ENCODE results near the gene RHBDD1. TPM values are rescaled to one million over a fixed set of nuclear protein-coding genes. Genes with fewer than 3 reads are reported as not detected.

The RHBDD1 gene
- total and polyA plus RNA-seq, 11 donors: 4.7 to 44.5 (median 32.6) TPM

DNA sequence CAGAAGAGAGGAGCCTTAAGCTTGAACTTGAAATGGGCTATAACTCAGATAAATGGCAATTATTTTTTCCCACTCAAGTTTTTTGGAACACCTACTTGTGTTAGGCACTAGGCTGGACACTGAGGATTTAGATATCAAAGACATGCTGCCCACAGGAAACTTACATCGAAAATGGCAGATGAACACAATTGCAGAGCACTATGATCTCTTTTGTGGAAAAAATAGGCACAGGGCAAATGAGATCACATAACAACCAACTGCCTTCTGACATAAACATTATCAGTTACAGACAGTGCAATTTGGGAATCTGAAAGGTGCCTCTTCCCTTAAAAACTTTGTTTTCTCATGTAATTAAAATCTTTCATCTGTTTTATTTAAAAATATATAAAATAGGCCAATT lies 32.4 kb upstream of the RHBDD1 start:
- intact Hi-C loops (cut with DNase I): loop anchor here (2.0 to 10.0 kb wide), 19 partner anchors 34 to 1136 kb away; partner anchors contain the start of gene RHBDD1 (in 1 of the 10)
- Histone ChIP-seq H3K4me3 (no peak overlapping the region), H3K36me3 (no peaks in the 10 kb centered on the region), H3K4me1 (peaks cover 0 to 24% (median 14%) of the 10 kb centered on the region in 12 donors), H3K9me3 (no peaks in the 10 kb centered on the region), H3K27ac (no peak overlapping the region), H3K27me3 (peaks cover 0 to 31% (median 0%) of the 10 kb centered on the region in 9 donors)
- WGBS, 4 donors: 61 to 67% (median 64%) methylated on average over 1 of the region's 1 CpG
- TF ChIP-seq POLR2A (IDR thresholded peaks at IDR 0.05): no peak
- TF ChIP-seq, protein P1, sequence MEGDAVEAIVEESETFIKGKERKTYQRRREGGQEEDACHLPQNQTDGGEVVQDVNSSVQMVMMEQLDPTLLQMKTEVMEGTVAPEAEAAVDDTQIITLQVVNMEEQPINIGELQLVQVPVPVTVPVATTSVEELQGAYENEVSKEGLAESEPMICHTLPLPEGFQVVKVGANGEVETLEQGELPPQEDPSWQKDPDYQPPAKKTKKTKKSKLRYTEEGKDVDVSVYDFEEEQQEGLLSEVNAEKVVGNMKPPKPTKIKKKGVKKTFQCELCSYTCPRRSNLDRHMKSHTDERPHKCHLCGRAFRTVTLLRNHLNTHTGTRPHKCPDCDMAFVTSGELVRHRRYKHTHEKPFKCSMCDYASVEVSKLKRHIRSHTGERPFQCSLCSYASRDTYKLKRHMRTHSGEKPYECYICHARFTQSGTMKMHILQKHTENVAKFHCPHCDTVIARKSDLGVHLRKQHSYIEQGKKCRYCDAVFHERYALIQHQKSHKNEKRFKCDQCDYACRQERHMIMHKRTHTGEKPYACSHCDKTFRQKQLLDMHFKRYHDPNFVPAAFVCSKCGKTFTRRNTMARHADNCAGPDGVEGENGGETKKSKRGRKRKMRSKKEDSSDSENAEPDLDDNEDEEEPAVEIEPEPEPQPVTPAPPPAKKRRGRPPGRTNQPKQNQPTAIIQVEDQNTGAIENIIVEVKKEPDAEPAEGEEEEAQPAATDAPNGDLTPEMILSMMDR (IDR thresholded peaks at IDR 0.05): no peak
- no peak for ATAC-seq
- DNase-seq: no peak

DNA sequence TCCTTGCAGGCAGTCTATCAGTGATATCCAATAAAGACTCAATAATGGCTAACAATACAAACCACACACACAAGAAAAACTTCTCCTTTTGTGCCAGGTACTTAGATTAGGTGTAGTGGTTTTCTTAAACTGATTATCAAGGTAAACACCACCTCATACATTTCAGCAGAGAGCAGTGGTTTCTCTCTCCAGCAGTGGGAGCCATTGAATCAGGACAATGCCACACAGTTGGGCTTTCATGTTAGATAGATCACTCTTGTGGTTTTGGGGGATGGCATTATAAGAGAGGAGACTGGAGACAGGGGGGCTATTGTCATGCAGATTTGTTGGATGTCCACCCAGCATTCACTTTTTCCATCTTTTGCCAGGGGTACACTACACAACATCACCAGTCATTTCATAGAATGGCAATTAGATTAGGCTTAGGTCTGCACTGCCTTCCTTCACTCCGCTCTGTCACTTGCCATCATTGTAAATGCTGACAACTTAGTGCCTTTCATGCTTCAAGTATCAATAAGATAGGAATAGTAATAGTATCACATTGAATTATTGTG lies 22.6 kb upstream of the RHBDD1 start:
- H3K27ac ChIP-seq: no peak overlapping the region
- 89 to 100% (median 91%) methylated on average over 1 of the region's 1 CpG for WGBS, 4 donors
- DNase-seq (no peak), ATAC-seq (no peak)
- H3K27me3 ChIP-seq: peaks cover 0 to 3% (median 0%) of the 10 kb centered on the region in 9 donors
- intact Hi-C loops (cut with DNase I): loop anchor here in 2 of 10 donors (5.0 to 10.0 kb wide), 2 partner anchors 169 to 292 kb away; no protein-coding TSS in a partner anchor
- H3K4me1 ChIP-seq: no peaks in the 10 kb centered on the region
- TF ChIP-seq POLR2A (IDR thresholded peaks at IDR 0.05): no peak
- TF ChIP-seq, protein P1 (IDR thresholded peaks at IDR 0.05): peak in 3 of 12 donors; percentile 13 to 21 (median 20)
- H3K4me3 ChIP-seq: no peak overlapping the region
- no peaks in the 10 kb centered on the region for H3K36me3 ChIP-seq
- no peaks in the 10 kb centered on the region for H3K9me3 ChIP-seq

DNA sequence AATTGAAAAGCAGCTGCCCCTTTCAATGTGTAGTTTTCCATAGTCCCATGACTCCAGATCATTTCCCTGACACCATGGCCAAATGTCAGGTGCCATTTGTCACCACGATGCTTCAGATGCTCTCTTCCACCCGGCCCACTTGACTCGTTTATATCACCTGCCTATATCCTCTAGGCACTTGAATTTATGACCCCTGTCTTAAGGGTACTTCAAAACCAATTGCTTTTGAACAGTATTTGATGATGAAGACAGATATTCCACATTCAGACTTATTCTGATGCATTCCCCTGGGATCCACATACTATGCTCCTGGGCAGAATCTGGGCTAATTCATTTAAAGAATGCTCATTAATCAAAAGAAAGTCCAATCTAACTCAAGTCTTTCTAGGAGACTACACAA lies 16.9 kb upstream of the RHBDD1 start:
- Histone ChIP-seq H3K4me1 (no peaks in the 10 kb centered on the region), H3K9me3 (peaks cover 0 to 7% (median 0%) of the 10 kb centered on the region in 12 donors), H3K4me3 (no peak overlapping the region), H3K27ac (no peak overlapping the region), H3K27me3 (no peaks in the 10 kb centered on the region), H3K36me3 (no peaks in the 10 kb centered on the region)
- 59 to 77% (median 75%) methylated on average over 3 of the region's 3 CpGs for WGBS, 4 donors
- ATAC-seq: no peak
- TF ChIP-seq, protein P1 (IDR thresholded peaks at IDR 0.05): no peak
- no peak for TF ChIP-seq POLR2A (IDR thresholded peaks at IDR 0.05)
- intact Hi-C loops (cut with DNase I): loop anchor here in 1 of 10 donors (10.0 kb wide), 1 partner anchor 286 kb away; no protein-coding TSS in a partner anchor
- DNase-seq: no peak

DNA sequence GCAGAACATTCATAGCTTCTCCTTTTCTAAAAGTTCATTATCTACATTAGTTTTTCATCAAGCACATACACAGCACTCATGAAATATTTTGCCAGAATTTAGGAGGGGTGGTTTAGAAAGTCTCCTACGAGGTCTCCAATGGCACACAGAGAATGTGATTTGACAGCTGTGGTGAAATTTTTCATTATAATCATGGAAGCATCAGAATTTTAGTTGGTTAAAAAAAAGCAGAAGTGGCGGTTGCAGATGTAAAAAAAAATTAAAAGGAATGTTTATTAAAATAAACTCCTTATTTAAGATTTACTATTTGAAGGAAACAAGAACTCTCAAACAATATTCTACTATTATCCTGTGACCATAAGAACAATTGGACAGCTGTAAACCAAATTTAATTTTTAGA lies 10.8 kb upstream of the RHBDD1 start:
- TF ChIP-seq, protein P1 (IDR thresholded peaks at IDR 0.05): no peak
- TF ChIP-seq POLR2A (IDR thresholded peaks at IDR 0.05): no peak

More for the DNA sequence above, 10.8 kb upstream of the RHBDD1 start:
- H3K9me3 ChIP-seq: peaks cover 0 to 7% (median 0%) of the 10 kb centered on the region in 12 donors
- WGBS, 4 donors: 73 to 82% (median 76%) methylated on average over 2 of the region's 2 CpGs
- ATAC-seq: no peak
- no peak overlapping the region for H3K4me3 ChIP-seq
- no peaks in the 10 kb centered on the region for H3K36me3 ChIP-seq
- intact Hi-C loops (cut with DNase I): no loop called here
- H3K4me1 ChIP-seq: no peaks in the 10 kb centered on the region
- DNase-seq: no peak
- H3K27me3 ChIP-seq: no peaks in the 10 kb centered on the region
- H3K27ac ChIP-seq: no peak overlapping the region

Measured in heart left ventricle (tissue), 16 donors.